ENCODE measurements around the gene TNFSF15.

- TF ChIP-seq CTCF (IDR thresholded peaks at IDR 0.05): no peak
- no peak for TF ChIP-seq POLR2A (IDR thresholded peaks at IDR 0.05)
Observed at GRCh38 chr9:114789006-114789405, 16.8 kb downstream of the TNFSF15 start.
